HuH-7.5 (cell line): ENCODE measurements around the gene AIG1.

Experiments used
- DNase-seq: peaks from one replicate; pipeline ENCODE4 v3.0.0; 2011; ENCODE audit warnings: low spot score

The AIG1 gene

GRCh38 chr6:143372199-143372882, 311.7 kb downstream of the AIG1 start:
- no peak for DNase-seq

DNA sequence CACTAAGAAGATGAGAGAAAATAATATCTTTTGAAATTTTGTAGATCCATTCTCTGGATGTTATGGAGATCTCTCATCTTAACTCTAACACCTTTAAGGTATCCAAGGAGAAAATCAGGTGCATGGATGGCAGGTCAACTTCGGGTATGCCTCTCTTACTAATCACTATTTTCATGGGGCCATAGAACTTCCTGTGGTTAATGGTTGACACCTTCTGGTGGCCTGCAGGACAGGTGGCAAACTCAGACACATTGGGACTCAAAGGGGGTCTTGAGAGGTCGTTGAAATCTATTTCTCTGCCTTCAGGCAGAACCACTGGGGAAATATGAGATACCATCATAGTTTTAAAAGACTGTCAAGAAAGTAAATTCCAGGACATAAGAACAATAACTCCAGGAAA, 313.3 kb downstream of the AIG1 start:
- no peak for DNase-seq

DNA sequence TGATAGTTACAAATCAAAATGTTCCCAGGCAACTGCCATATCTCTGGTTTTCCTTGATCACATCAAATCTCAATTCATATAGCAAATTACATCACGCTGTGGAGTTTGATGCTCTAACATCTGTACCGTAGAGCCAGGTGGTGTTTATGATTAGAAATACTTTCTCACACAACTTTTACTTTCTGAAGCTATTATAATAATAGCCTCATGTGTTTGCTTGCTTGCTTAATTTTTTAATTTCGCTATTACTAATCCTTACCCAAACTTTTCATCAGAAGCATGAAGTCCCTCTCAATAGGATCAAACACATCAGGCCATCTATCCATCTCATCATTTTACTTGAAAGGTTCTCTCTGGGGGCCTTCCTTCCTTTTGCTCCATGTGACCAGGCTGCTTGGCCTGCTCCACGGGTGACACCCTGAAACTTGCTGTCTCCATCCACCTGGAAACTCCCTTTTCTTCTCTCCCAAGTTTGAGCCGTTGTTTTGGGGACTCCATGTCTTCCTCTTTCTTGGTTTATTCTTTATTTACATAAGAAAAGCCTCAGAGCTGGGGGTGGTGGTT, 314.4 kb downstream of the AIG1 start:
- no peak for DNase-seq

GRCh38 chr6:143376375-143376774, 315.7 kb downstream of the AIG1 start:
- DNase-seq, result no peak

DNA sequence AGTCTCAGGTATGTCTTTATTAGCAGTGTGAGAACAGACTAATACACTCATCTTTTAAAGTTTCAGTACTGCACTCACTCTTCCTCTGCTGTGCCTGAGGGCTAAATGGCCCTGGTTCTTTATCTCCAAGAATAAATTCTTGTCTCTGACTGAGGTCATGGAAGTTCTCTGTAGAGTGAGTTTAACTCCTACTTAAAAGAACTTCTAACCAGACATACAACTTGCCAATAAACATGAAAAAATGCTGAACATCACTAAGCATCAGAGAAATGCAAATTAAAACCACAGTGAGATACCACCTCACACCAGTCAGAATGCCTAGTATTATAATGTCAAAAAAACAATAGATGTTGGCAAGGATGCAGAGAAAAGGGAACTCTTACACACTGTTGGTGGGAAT, 316.2 kb downstream of the AIG1 start:
- DNase-seq, result no peak

DNA sequence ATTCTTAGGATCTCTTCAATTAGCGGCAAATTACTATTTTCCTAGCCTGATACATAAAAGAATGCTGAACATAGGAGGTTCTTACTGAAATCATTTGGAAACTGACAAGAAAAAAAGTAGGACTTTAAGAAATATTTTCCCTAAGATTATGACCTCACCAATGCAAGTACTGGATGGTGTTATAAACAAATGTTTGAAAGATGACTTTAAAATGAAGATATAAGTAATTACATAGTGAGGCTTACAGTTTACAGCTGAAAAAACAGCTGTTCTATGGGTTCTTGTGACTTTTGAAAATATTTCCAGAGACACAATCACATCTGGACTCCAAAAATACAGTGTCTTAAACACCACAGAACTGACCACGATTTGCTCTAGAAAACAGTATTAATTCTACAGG, 324.9 kb downstream of the AIG1 start:
- DNase-seq, result no peak

GRCh38 chr6:143390278-143390677, 329.6 kb downstream of the AIG1 start:
- no peak for DNase-seq
